SIG-M5 treated with dmso at 0.1 percent for 504 hours (cell line): ENCODE results near the gene SH3BP4.

Source experiments
- DNase-seq: peaks from one replicate; lab custom pipeline; 2025; ENCODE audit not compliant: unreplicated experiment; lab: John Stamatoyannopoulos, UW

The SH3BP4 gene

DNA sequence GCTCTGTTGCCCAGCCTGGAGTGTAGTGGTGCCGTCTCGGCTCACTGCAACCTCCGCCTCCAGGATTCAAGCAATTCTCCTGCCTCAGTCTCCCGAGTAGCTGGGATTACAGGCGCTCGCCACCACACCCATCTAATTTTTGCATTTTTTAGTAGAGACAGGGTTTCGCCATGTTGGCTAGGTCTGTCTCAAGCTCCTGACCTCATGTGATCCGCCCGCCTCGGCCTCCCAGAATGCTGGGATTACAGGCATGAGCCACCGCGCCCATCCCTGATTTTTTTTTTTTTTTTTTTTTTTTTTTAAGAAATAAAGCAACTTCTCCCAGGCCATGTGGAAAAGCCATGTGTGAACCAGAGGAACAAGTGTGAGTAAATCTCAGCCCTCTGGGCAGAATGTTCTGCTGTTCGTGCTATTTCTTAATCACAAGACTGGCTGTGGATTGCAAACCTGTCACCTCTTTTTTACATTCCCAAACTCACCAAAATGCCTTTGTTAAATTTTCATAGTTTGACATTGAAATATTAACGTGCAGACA, 6.4 kb upstream of the SH3BP4 start:
- DNase-seq, result no peak

DNA sequence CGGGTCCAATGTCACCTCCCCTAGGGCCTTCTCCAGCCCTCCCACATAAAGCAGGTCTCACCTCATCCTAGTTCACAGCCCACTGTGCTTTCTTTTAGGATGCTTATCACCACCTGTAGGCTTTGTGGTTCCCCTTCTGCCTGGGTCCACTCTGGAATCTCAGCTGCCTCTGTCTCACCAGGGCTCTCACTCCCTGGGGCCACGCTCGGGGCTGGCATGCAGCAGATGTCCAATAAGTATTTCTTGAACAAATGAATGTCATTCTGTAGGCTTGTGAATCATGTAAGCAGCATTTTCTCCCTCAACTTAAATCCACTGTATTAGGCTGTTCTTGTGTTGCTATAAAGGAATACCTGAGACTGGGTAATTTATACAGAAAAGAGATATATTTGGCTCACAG, 4.3 kb upstream of the SH3BP4 start:
- no peak for DNase-seq

DNA sequence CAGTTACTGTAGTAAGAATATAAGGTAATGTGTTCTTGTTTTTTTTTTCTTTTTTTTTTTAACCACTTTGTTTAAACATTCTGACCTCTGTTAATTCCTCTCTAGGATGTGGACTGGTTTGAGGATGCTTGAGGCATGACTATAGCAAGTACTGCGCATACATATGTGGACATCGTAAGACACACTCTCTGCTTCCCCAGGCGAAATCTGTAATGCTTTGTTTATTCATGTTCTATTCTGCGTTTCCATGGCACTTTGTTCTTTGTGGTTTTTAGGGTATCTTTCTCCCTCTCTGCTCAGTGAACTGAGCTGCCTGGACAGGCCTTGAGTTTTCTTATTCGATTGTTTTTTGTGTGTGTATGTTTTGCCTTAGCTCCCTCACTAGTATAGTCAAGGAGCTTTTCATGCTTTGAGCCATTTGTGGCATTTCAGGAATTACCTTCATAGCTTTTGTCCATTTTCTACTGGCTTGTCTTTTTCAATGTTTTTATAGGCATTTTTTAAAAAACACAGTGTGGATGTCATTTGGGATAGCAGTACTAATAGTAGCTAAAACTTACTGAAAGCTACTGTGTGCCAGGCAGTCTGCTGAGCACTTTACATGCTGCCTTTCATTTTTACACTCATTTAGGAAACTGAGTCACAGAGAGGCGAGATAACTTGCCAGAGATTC, 1.9 kb upstream of the SH3BP4 start:
- DNase-seq, result no peak

DNA sequence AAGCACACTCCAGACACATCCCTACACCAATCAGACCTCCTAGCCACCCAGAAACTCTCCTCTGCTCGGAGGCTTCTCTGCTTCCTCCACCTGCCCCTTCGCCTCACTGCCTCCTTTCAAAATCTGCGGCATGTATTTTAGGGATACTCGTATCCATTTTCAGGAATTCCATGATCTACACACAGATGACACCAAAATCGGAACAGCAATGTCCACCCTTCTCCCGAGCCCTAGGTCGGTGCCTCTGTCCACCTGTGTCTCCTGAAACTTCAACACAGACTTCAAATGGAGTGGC, 1.4 kb upstream of the SH3BP4 start:
- DNase-seq, result no peak

DNA sequence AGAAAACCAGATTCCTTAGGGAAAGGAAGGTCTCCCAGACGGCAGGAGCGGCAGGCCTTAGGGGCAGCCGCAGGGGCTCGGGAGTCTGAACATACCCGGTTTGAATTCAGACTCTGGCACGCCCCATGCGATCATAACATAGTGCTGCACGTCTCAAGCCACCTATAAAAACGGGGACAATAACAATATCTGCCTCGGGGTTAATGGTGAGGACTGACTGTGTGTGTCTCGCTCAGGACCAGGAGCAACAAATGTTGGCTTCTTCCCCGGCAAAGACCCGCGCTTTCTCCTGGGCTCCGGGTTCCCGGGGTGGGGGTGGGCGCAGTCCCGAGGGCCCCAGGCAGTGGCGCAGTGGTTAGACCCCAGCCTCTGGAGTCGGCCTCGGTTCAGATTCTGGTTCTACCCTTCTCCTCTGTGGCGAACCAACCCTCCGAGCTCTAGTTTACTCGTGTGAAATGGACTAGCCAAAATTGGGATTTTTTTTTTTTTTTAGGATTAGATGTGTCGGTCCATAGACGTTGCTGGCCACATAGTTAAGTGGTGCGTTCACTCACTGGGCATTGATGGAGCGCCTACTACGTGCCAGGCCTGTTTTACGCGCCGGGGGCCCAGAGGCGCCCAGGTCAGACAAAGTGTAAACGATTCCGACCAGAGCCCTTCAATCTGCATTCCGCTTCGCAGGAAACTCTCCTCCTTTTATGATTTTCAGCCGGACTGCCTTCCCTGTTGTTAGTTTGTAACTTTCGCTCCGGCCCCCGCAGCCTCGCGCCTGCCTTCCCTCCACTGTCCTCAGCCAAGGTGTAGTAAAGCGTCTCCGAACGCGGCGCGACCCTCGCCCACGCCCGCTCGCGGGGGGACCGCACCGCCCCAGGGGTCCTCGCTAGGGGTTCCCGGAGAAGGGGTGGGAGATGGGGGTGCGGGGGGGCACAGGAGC, 820 bp upstream of the SH3BP4 start:
- DNase-seq, result no peak

DNA sequence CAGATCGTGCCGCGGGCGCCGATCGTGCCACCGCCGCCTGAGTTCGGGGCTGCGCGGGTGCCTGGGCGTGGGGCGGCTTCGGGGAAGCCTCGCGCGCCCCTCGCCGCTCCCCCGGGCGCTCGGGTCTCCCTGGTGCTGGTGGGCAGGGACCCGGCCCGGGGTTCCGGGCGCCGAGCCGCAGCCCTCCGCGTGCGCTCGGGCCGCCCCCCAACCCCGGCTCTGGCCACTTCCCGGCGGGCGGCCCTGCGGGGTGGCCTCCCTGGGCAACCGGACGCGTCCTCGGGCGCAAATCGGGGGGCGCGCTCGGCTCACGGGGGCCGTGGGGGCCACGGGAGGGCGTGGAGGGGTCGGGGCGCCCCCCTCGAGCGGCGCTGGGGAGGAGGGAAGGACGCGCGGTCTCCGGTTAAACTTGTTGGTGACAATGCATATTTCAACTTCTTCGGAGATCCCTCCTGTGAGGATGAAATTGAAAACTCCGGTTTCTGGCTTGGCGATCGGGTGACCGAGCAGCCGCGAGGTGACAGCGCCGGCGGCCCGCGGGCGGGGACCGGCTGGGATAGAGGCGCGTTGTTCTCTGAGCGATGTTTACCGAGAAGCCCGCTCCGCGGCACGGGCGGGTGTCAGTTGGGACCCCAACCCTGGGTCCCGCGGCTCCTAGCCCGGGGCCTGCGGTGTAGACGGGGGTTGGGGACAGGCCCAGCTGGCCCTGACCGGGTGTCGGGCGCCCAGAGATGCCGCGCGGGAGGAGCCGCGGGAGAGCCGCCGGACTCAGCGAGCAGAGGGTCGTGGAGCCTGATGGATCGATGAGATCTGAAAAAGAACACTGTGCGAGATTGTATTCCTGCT, 676 bp downstream of the SH3BP4 start:
- DNase-seq, result no peak

DNA sequence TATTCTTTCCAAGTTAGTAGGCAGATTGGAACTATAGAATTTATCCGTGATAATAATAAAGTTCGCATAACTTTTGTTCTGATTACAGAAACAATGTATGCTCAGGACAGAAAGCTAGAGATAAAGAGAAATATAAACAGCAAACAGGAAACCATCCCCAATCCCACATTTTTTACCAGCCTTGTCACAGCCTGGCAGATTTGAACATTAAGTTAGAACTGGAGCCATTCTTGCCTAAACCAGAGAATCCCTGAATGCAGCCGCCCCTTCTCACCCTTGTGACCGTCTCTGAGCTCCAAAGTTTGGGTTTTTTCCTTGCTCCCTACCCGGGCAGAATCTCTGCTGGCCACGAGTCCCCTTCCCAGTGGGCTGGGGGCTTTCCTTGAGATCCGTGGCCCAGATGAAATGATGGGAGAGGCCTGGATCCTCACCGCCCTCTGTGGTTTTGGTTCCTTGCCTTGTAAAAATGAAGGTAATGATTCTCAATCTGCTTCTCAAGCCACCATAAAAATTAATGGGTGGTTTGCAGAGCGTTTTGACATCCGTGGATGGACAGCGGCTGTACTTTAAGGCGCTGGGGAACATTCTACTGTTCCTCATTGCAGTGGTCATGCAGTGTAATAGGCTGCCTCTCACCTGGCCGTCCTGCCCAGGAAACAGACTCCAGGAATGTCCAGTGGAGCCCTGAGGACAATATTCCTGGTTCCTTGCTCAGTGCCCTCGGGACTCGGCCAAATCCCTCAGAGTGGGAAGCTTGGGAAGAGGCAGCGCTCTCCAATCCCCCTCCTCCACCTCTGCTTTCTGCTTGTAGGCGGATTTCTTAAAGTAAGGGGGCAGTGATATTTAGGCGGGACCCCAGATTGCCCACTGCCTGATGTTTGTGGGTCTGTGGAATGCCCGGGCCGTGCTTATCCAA, 1.6 kb downstream of the SH3BP4 start:
- no peak for DNase-seq

DNA sequence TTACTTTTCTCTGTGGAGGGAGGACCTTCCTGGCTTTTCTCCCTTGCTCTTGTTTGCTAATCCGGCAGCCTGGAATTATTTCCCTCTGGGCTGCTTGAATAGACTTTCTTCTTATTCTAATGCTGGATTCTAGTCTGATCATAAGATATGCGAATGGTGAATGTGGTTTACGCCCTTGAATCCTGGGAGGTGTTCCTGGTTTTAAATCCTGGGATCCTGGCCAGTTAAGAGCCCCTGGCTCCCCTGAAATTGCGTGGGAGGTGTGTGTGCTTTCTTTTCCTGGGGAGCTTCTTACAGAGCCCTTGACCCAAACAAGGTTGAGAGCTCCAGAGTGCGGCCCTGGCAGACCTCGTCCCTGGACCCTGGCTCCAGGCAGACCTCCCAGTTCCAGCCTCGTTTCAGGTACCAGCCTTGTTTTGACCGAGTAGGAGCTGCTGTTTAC, 2.8 kb downstream of the SH3BP4 start:
- no peak for DNase-seq

DNA sequence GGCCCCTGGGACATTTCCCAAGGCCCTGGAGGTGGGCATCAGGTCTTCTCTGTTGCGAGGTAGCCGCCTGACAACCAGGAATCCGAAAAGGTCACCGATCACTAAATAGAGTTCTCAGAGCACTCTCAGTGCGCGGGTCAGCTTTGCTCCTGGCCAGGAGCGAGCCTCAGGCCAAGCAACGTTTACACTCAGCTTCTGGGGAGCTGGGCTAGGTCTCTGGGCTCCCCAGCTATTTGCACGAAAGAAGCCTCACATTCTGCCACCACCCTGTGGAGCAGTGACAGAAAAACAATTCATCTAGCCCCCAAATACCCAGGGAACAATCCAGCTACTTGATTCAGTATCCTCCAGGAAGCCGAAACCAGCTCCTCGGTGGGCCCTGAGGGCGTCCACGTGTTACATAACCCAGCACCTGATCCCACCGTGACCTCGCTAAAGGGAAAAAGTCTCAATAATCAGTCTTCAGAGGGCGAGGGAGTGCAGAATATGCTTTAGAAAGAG, 3.3 kb downstream of the SH3BP4 start:
- no peak for DNase-seq

DNA sequence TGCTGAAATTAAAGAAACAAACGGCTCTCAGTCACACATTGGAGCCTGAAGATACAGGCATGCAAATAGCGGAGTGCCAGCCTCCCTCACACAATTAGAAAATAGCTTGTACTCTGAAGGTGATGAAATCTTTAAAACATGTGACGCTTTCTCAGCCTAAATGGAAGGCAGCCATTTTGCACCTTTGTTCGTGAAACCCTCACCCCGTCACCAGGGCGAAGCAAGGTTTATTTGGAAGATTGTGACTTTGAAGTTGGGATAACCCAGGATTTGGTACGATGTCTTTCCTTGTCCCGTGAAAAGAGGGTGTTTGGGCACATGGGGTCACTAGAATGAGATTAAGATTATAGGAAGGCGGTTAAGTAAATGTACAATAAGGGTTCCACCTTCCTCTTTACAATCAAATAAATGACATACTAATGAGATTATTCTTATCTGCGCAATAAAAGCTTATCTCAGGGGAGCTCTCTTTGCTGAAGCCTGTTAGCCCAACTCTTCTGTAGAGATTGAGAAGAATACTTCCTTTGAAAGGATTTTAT, 4.2 kb downstream of the SH3BP4 start:
- DNase-seq, result no peak

DNA sequence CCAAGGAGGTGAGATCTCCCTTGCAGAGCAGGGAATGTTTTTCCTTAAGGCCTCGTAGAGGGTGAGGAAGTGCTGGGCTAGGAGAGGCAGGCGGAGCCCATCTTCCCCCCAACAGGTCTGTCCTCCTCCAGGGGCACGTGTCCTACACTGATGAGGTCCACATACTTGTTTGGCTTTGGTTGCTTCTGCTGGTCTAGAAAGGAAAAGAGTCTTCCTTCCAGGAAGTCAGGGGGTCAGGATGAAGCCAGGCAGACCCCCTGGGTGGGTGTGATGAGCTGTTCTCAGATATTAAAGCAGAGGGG, 6.0 kb downstream of the SH3BP4 start:
- DNase-seq, result no peak

DNA sequence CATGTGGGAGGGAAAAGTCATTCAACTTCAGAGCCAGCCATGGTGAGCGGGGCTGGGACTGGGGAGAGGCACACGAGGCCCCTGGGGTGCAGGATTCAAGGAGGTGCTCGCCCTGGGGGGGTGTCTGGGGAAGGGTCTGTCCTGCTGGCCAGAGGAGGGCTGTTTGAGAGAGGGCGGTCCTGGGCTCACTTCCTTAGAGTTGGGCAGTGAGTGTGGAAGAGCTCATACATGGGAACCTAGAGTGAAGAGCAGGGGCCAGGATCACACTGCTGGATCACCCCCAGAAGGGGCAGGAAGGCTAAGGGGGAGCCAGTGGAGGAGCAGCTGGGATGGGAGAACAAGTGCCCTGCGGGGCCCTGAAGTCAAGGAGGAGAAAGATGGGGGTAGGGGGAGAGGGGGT, 6.5 kb downstream of the SH3BP4 start:
- DNase-seq, result no peak

DNA sequence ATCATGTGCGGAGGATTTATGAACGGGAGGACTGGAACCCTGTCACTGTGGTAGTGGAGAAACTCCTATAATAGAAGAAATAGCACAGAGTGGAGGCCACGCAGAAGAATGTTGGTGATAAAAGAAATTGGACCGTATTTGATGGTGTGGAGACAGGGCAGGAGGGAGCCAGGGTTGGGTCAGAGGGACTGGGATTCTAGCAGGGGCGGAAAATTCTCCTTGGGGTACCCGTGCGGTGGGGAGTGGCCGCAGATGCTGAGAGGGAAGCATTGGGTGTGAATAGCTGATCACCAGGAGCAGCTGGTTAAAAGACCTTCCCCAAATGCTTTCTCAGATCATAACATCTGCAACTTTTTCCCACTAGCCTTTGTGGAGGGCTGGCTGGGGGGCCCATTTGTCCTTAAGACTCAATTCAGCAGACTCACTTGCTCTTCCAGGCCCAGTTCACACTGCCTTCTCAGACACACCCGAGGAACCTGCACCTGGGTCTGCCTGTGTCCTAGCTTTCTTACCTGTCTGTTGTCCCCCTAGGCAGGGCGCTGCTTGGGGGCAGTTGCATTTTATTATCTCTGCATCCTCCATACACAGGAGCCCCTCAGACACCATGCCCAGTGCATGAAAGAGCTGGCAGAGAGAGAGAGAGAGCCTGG, 7.1 kb downstream of the SH3BP4 start:
- no peak for DNase-seq

DNA sequence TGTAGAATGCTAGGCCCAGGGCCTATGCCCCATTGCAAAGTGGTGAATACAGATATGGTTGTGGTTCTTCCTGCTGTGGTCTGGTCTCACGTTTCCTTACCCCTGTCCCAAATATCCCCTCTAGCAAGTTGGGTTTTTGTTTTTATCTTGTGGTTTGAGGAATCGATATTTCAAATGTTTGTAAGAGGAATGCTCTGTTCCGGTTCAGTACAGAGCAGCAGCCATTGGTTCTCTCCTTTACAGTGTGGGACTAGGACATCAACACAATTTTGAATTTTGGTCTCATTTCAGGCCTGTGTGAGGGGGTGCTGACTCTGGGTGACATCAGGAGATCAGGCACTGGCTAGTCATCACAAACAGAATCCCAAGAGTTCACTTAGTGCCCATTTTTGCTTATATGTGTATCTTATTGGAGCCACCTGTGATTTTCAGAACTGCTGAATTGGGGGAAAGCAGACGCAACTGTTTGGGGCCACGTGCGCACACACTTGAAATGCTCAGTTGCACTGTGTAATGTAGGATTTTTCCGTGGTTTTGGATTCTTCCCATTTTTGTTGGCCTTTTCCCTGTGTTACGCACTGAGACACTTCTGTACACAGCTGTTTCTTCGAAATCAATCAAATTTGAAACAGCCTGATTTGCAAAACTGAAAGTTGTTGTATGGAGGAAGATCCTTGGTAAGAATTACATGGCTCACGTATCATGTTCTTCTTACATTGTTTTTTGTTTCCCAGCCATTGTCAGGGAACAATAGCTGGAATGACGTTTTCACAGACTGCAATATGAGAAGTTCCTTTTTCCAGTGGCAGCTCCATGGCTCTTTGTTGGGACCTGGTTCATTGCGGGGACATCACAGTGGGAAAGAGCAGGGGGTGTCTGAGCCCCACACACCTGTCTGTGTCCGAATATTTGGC, 8.6 kb downstream of the SH3BP4 start:
- no peak for DNase-seq

DNA sequence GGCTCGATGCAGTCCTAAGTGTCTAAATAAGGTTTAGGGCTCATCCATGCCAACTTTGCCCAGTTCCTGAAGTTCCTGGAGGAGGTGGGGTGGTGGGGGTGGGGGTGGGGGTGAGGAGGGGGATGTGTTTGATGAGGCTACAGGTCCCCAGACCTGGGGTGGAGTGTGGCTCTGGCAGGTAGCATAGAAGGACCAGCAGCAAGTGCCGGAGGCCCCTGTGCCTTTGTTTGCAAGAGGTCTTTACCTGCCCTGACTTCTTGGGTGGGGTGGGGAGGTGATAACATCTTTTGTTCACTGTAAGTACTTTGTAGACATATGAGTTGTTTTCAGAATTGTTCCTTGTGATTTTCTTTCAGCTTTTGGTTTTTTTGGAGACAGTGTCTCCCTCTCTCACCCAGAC, 10.0 kb downstream of the SH3BP4 start:
- DNase-seq, result no peak

DNA sequence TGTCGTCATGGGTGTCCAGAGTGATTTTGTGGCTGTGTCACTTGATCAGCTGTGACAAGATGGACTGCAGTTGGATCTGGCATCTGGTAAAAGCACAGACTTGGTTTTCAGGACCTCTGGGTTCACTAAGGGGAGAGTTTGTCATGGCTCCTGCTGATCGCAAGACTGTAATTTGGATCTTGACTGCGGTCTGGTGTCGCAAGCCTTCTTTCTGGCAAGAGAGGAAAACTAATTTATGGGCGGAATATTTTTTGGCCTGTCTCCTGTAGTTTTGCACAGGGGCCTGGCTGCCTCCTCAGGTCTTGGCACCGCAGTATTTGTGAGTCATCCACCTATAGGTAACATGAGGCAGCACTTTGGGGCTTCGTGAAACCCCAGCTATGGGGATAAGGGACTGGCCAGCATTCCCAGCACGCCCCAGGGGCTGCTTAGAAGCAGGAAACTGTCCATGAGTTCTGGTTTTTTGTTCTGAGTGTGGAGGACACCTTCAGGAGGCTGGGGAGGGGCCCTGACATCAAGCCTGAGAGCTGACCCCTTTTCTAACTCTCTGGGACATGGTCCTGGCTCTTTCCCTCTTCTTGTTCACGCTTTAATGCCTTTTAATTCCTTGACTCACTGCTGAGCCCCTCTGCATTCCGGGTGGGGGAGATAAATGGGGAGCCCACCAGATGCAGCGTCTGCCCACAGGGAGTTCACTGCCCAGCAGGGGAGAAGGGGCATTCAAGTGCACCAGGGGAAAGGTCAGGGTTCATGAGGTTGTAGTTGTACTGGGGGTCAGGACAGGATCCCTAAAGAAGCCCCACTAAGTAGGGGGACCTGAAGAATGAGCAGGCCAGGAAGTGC, 12.2 kb downstream of the SH3BP4 start:
- DNase-seq, result no peak

DNA sequence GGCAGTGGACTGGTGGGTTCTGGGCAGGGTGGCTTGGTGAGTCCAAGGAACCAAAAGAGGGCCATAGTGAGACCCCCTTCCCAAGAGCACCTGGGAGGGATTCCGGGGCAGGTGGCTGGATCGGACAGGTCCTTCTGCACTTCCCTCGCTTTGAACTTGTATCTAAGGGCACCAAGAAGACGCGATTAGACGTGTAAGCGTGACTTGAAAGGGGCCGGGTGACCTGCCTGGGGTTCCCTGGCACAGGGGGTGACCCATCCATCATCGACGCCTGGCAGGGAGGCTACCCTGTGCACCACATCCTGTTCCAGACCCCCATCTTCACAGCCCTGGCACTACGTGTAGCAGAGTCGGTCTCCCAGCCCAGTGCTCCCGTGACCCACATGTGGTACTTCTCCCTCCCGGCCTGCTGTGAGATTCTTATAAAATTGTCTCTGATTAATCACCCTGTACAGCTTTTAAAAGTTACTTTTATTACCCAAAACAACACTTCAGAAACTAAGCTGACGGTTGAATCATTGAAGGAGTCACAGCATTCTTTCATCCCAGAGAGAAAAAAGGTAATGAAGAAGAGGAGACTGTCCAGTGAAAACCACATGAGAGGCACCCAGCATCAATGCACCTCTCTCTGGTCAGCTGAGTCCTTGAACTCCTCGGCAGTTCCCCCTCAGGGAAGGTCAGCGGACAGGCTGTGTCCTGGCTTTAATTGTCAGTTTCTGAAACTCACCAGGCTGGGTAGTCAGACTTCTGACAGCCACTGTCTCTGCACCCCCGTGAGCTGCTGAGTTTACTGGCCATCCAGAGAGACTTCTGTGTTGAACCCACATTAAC, 13.0 kb downstream of the SH3BP4 start:
- DNase-seq, result no peak
